ENCODE measurements around the gene HOXA9.

DNA sequence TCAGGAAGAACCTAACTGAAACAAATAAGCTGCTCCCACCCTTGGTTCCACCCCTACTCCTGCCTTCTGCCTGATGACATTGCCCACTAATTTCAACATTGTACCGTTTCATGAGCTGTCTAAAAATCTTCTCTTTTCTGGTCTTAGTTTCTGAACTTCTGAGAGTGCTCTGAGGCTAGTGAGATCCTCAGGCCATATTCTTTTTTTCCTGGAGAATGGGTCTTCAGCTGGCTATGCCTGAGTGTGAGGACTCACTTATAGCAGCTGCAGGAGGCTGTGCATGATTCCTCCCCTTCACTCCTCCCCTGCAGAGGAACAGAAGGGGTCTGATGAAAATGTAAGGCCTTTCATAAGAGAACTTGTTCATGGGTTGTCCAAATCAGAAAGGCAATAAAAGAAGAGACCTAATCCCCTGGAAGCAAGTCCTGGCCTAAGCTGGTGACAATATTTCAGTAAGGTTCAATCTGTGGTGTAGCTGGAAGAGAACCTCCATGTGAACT, 45.9 kb downstream of the HOXA9 start:
- TF ChIP-seq, protein P1, sequence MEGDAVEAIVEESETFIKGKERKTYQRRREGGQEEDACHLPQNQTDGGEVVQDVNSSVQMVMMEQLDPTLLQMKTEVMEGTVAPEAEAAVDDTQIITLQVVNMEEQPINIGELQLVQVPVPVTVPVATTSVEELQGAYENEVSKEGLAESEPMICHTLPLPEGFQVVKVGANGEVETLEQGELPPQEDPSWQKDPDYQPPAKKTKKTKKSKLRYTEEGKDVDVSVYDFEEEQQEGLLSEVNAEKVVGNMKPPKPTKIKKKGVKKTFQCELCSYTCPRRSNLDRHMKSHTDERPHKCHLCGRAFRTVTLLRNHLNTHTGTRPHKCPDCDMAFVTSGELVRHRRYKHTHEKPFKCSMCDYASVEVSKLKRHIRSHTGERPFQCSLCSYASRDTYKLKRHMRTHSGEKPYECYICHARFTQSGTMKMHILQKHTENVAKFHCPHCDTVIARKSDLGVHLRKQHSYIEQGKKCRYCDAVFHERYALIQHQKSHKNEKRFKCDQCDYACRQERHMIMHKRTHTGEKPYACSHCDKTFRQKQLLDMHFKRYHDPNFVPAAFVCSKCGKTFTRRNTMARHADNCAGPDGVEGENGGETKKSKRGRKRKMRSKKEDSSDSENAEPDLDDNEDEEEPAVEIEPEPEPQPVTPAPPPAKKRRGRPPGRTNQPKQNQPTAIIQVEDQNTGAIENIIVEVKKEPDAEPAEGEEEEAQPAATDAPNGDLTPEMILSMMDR (IDR thresholded peaks at IDR 0.05; ENCODE audit: low read depth, low read length), result no peak
- no peak for TF ChIP-seq POLR2A (IDR thresholded peaks at IDR 0.05; ENCODE audit: extremely low read depth, insufficient read length)

All from NB4 (cell line).